GM12892 (cell line): ENCODE data around the gene UTP25.

ENCODE experiments used
- DNase-seq: peaks from one replicate; pipeline ENCODE4 v3.0.0; 2011; ENCODE audit not compliant: insufficient read length
- FAIRE-seq: peaks from 2 replicates; lab custom pipeline; 2011; peaks lifted over from hg19 to GRCh38; lab: Jason Lieb, UNC
- POLR2A ChIP-seq: IDR thresholded peaks from 2 replicates; pipeline ENCODE4 v1.6.1; 2011; ENCODE audit warnings: low read depth, low read length, control low read depth
- POLR2AphosphoS5 ChIP-seq: IDR thresholded peaks from 2 replicates; pipeline ENCODE4 v1.6.1; 2011; ENCODE audit warnings: low read depth, low read length, control low read depth
- TAF1 ChIP-seq: IDR thresholded peaks from 2 replicates; pipeline ENCODE4 v1.6.1; 2011; ENCODE audit warnings: low read depth, mild to moderate bottlenecking, control low read depth, low read length, borderline replicate concordance

The UTP25 gene

DNA sequence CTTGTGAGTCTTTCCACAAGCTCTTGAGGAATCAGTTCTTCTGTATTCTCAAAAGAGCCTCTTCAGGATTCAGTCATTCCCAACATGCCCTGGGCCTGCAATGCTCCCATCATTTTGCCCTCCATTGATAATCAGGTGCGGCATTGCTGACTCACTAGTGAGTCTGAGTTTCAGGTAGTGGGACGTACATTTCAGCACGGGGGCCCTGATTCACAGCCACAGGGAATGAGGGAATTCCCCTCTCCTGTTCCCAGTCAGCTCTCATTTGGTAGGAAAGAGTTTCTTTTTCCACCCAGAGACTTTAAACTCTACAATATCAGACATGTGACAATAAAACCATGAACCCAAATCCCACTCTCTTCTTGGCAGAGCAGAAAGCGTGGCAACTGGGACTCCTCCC lies 18.2 kb upstream of the UTP25 start:
- no peak for DNase-seq
- TF ChIP-seq POLR2A (no peak), POLR2AphosphoS5 (no peak), TAF1 (no peak)
- no peak for FAIRE-seq

DNA sequence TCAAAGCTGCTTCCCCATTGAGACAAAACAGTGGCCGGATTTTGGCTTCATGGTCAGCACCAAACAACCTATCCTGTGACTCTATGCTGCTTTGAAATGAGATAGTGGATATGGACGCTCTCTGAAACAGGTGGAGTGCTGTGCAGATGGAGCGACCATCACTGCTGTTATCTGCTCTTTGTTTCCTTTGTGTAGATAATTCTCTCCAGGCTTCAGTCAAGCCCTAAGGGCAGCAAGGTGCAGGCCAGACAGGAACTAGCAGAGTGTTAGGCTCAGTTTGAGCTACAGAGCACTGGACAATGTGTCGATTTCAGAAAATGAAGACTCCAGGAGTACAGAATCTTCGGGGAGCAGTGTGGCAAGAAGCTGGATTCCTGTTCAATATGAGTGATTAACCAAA lies 17.0 kb upstream of the UTP25 start:
- TF ChIP-seq TAF1, result no peak
- DNase-seq (no peak), FAIRE-seq (no peak)

DNA sequence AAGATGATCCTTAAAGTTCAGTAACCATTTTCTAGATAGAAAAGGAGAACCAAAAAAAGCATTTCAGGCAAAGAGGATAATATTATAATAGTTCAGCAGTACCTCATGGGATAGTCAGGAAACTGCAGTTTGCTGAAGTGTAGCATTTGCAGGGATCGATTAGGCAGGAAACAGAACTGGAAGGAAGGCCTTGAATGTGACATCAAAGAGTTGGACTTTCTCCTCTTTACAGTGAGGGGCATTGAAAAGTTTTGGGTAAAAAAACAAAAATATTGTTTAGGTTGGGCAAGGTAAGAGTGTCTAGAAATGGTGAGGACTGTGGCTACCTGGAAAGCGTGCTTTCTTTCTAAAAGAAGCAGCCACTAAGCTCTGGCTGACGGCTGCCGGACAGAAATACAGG lies 13.9 kb upstream of the UTP25 start:
- FAIRE-seq, result no peak
- TF ChIP-seq POLR2A (no peak), TAF1 (no peak), POLR2AphosphoS5 (no peak)
- DNase-seq, result no peak

DNA sequence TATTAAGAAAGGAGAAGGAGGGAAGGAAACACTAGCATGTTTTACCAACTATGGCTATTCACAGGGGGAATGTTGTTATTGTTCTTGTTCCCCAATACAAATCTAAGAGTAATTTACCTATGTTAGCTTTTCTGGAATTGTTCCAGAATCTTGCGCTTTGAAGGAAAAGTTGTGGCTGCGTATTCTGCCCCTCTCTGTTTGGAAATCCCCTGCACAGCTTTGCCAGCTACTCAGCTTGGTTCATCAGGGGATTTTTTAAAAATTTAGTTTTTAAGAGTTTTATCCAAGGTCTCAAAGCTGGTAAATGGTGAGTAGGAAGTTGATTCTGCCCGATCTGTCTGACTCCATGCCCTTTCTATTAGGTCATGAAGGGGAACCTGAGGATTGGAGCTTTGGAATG lies 12.3 kb upstream of the UTP25 start:
- DNase-seq (no peak), FAIRE-seq (no peak)
- TF ChIP-seq POLR2A (no peak), TAF1 (no peak)

DNA sequence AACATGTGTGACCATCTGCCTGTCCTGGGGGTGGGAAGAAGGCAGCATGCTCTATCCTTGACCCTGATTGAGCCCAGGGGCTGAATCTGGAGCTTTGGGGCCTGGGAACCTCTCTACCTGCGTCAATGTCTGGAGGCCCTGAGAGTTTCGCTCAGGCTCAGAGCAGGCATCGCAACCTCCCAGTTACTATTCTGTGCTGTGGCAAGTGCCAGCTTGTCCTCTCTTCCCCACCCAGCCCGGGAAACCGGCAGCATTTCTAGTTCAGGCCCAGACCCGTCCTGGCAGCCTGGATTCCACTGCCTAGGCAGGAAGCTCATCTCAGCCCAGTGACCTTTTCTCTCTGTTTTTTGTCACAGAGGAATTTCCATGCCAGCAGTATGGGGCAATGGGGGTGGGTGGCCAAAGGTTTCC lies 11.8 kb upstream of the UTP25 start:
- no peak for TF ChIP-seq POLR2A
- TF ChIP-seq POLR2AphosphoS5, result no peak
- TF ChIP-seq TAF1, result no peak
- FAIRE-seq (no peak), DNase-seq (no peak)

DNA sequence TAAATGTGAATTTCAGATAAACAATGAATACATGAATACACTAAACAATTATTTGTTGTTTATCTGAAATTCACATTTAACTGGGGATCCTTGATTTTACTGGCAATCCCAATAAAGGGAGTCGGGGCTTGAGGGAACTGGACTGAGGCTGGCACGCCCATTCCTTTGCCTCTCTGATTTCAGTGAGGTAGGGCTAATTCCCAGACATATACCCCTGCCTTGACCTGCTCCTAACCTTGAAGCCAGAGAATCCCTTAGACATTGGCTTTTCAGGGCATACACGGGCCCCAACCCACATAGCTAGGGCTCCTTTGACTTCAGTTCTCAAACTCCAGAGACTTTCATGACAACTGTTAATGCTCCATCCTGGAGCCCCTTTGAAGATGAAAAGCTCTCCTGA lies 10.8 kb upstream of the UTP25 start:
- no peak for DNase-seq
- no peak for FAIRE-seq
- no peak for TF ChIP-seq POLR2A
- no peak for TF ChIP-seq TAF1
- TF ChIP-seq POLR2AphosphoS5, result no peak

DNA sequence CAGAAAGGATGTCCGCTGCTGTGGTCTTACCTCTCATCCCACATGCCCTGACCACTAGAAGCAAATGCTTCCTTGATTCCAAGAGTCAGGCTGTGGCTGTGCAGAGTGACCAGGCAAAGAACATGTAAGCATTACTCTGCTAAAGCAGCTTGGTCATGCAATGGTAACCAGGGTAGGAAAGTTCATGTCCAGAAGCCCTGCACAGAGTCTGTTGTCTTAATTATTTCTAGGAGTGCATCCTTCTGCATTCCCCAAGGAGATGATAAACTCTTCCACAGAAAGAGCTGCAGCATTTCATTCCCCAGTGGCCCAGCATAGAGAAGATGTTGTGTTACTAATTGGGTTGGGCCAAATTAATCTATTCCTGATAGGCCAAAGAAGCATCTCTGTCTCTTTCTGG lies 10.1 kb upstream of the UTP25 start:
- DNase-seq, result no peak

DNA sequence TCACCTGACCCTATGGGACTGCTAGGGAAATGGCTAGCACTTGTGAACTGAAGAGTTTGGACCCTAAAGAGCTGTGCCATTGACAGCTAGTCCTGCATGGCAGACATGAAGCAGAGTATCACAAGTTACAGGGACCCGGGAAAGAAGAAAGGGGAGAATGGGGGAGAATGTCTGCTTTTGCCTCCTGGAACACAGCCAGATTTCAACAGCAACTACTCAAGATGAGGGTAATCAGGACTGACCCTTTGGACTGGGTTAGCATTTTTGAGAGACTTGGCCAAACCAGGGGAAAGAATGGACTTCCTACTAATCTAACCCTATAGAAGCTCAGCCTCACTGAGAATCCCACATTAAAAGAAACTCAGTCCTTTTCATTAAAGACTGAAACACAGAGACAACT lies 8.7 kb upstream of the UTP25 start:
- TF ChIP-seq TAF1, result no peak
- no peak for TF ChIP-seq POLR2A
- no peak for TF ChIP-seq POLR2AphosphoS5
- DNase-seq (no peak), FAIRE-seq (no peak)

More for the DNA sequence above, 10.1 kb upstream of the UTP25 start:
- FAIRE-seq, result no peak
- TF ChIP-seq TAF1, result no peak

DNA sequence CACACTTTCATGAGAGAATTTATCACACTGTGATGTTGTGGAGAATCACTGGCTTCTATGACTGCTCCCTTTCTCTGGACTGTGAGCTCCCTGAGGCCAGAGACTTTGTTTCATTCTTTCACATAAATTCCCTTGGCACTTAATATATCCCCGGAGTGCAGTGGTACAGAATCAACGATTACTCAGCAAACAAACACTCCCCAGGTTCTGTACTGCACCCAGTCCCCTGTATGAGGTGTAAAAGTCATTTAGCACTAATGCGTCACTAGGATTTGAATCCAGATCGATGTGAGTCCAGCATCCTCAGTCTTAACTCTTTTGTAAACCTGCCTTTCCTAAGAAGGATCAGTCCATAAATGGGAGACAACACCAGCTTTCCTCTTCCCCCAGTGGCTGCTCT lies 6.8 kb upstream of the UTP25 start:
- TF ChIP-seq TAF1 (no peak), POLR2AphosphoS5 (no peak), POLR2A (no peak)
- FAIRE-seq, result no peak
- no peak for DNase-seq

DNA sequence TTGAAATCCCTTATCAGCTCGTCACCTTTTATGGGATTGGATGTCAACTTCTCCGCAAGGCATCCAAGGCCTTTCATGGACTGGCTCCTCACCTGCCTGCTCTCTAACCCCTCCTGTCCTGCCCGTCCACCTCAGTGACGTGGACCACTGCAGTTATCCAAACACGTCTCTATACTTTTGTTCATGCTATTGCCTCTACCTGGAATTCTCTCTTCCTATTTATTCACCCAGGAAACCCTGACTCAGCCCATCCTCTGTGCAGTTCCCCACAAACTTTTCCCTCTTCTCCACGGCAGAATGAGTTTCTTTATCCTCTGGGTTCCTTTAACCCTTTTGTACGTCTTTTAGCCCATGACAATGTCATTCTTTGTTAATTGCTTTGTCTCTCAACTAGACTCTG lies 5.1 kb upstream of the UTP25 start:
- DNase-seq, result no peak
- no peak for FAIRE-seq
- TF ChIP-seq POLR2AphosphoS5 (no peak), TAF1 (no peak), POLR2A (no peak)

DNA sequence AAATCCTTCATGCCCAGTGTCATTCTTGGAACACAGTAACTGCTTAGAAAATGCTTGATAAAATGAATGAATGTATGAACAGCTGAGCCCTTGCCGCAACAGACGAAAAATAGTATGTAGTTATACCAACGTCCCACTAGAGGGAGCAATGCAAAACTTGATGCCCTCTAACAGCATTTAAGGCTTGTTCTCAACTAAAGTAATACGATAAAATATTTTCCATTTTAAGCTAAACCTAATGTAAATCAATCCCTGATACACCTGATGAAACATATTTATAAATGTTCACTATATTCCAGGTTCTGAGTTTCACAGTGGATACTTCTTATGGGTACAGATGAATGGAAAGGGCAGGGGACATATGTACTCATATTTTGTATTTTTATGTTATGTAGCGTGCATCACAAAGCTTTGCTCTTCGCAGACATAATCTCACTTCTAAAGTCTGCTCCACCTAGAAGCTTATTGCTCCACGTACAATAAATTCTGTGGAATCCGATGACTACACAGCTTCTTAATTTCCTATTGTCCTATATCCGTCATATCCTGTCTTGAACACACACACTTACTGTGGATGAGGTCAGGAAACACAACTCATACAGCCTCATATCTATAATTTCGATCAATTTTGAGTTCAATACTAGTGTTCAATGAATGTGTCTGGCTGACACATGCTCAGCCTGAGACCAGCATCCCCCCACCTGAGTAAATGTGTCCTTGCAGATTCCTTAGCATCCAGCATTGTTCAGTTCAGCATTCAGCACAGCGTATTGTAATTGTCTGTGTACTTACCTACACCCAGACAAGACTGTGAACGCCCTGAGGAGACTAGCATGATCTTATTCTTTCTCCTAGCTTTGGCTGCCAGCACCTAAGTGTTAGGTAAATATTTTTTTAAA lies 4.4 kb upstream of the UTP25 start:
- TF ChIP-seq POLR2AphosphoS5 (no peak), POLR2A (no peak), TAF1 (no peak)
- DNase-seq (no peak), FAIRE-seq (no peak)

DNA sequence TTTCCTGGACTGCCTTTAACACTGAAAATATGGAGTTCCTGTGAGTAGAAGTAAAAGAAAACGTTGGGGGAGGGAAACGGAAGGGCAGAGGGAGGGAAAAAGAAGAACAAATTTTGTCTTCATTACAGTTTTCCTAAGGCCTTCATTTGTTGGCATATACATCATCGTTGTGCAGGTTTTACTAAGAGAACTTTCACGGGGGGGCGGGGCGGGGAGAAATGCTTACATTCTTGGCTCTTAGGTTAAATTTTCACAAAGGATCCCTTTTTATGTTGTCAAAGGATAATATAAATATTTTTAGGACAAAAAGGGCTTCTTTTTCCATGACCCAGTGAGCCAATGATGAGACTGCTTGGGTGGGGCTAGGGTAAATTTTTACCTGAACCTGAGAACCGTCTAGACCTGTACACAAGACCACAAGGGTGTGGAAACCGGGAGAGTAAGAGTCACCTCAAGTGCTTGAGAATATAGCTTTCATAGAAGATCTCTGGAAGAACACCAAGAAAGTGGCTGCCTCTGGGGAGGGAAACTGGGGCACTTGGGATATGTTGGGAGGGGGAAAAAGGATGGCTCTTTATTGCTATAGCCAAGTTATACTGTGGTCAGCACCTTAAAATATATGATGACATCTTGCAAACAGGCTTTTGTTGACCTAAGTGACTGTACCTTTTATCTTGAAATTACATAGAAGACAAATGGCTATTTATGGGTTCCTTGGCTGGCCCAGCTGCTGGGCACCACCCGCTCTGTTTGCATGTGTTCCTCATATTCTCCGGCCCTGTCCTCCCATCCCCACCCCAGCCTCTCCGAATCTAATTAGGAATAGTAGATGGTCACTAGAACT lies 2.0 kb upstream of the UTP25 start:
- TF ChIP-seq POLR2A, result no peak
- TF ChIP-seq POLR2AphosphoS5, result no peak
- no peak for TF ChIP-seq TAF1
- DNase-seq (no peak), FAIRE-seq (no peak)

DNA sequence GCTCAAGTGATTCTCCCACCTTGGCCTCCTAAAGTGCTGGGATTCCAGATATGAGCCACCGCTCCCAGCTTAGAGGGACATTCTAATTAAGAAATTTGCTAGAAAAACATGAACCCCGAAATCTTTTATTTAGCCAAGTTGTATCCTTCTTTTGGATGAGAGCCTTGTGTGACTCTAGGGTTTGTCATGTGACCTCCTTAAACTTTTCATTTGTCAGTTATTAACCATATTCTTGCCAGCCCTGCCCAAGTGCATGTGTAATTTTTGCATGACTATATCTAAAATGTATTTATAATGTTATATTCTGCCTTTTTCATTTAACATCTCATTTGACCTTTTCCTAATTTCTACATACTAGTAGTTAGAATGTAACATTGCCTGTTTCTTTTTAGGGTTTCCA lies 1.9 kb downstream of the UTP25 start:
- FAIRE-seq, result no peak
- TF ChIP-seq POLR2A (no peak), POLR2AphosphoS5 (no peak), TAF1 (no peak)
- DNase-seq, result no peak
